Chondrocyte (in vitro differentiated cells): Measurements from ENCODE around the gene TET1. TPM values are rescaled to one million over a fixed set of nuclear protein-coding genes. Genes with fewer than 3 reads are reported as not detected.

Experiments used
- DNase-seq: peaks from one replicate; pipeline ENCODE4 v3.0.0; 2021; ENCODE audit warnings: mixed read lengths, low spot score
- H3K27ac Mint-ChIP-seq: one replicate; pipeline ENCODE4 v1.8.0; 2021; ENCODE audit warnings: mild to moderate bottlenecking, moderate library complexity, mixed read lengths; ENCODE audit not compliant: unreplicated experiment
- H3K27me3 Mint-ChIP-seq: 2 replicates; pipeline ENCODE4 v1.8.0; 2021; ENCODE audit warnings: low read depth, mixed read lengths
- H3K36me3 Mint-ChIP-seq: 2 replicates; pipeline ENCODE4 v1.8.0; 2021; ENCODE audit warnings: low read depth, mixed read lengths
- H3K4me1 Mint-ChIP-seq: 2 replicates; pipeline ENCODE4 v1.8.0; 2021; ENCODE audit warnings: low read depth, mild to moderate bottlenecking, mixed read lengths
- H3K4me3 Mint-ChIP-seq: one replicate; pipeline ENCODE4 v1.8.0; 2021; ENCODE audit warnings: mild to moderate bottlenecking, moderate library complexity, mixed read lengths; ENCODE audit not compliant: unreplicated experiment
- H3K9me3 Mint-ChIP-seq: 2 replicates; pipeline ENCODE4 v1.8.0; 2021; ENCODE audit warnings: low read depth, mixed read lengths
- total RNA-seq: library from RNA; stranded (reverse); gene quantifications from 3 replicates; pipeline ENCODE4 v1.2.1, GENCODE V29; 2021
- TF ChIP-seq, protein P1 (sequence below): fragments of 200-600 bp; sonication (generic); IDR thresholded peaks from 2 replicates; pipeline ENCODE4 v1.5.0; 2021; ENCODE audit warnings: antibody characterized with exemption, mild to moderate bottlenecking, moderate library complexity

The TET1 gene
- total RNA-seq, 1 donor from 2014 or later: 9.7 TPM

- H3K27me3 Mint-ChIP-seq: no peaks in the 10 kb centered on the region
- no peaks in the 10 kb centered on the region for H3K36me3 Mint-ChIP-seq
- TF ChIP-seq, protein P1, sequence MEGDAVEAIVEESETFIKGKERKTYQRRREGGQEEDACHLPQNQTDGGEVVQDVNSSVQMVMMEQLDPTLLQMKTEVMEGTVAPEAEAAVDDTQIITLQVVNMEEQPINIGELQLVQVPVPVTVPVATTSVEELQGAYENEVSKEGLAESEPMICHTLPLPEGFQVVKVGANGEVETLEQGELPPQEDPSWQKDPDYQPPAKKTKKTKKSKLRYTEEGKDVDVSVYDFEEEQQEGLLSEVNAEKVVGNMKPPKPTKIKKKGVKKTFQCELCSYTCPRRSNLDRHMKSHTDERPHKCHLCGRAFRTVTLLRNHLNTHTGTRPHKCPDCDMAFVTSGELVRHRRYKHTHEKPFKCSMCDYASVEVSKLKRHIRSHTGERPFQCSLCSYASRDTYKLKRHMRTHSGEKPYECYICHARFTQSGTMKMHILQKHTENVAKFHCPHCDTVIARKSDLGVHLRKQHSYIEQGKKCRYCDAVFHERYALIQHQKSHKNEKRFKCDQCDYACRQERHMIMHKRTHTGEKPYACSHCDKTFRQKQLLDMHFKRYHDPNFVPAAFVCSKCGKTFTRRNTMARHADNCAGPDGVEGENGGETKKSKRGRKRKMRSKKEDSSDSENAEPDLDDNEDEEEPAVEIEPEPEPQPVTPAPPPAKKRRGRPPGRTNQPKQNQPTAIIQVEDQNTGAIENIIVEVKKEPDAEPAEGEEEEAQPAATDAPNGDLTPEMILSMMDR: no peak
- peaks cover 7% of the 10 kb centered on the region for H3K4me1 Mint-ChIP-seq
- DNase-seq: no peak
- no peak overlapping the region for H3K4me3 Mint-ChIP-seq
- no peak overlapping the region for H3K27ac Mint-ChIP-seq
- no peaks in the 10 kb centered on the region for H3K9me3 Mint-ChIP-seq
Measured at GRCh38 chr10:68553138-68553537, 7.0 kb upstream of the TET1 start.

DNA sequence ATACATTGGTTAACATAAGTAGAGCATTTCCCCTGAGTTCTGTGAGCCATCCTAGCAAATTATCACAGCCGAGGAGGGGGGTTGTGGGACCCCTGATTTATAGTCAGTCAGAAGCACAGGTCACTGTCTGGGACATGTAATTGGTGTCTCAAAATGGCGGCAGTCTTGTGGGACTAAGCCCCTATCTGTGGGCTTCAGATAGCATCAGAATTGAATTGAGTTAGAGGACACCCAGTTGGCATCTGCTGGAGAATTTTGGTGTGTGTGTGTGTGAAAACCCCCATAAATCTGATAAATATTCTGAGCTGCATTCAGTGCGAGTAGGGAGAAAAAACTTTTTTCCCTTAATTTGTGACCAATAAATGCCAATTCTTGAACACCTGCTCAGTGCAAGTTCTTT is 6.5 kb upstream of the TET1 start:
- Mint-ChIP-seq H3K27me3 (no peaks in the 10 kb centered on the region), H3K4me3 (no peak overlapping the region), H3K36me3 (no peaks in the 10 kb centered on the region), H3K9me3 (no peaks in the 10 kb centered on the region), H3K4me1 (peaks cover 7% of the 10 kb centered on the region), H3K27ac (no peak overlapping the region)
- TF ChIP-seq, protein P1: no peak
- no peak for DNase-seq

DNA sequence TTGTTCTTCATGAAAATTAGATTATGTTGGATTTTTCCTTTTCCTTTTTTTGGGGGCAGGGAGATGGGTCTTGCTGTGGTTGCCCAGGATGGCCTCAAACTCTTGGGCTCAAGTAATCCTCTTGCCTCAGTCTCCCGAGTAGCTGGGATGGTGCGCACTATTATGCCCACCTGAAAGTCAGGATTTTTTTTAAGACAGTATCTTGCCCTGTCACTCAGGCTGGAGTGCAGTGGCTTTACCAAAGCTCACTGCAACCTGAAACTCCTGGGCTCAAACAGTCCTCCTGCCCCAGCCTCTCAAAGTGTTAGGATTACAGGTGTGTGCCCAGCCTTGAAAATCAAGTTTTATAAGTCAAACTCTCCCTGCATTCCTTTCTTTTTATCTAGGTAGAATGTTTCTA is 1.7 kb upstream of the TET1 start:
- DNase-seq: no peak
- peaks cover 30% of the 10 kb centered on the region for H3K4me1 Mint-ChIP-seq
- H3K9me3 Mint-ChIP-seq: no peaks in the 10 kb centered on the region
- H3K36me3 Mint-ChIP-seq: no peaks in the 10 kb centered on the region
- H3K27me3 Mint-ChIP-seq: no peaks in the 10 kb centered on the region
- TF ChIP-seq, protein P1: no peak
- no peak overlapping the region for H3K27ac Mint-ChIP-seq
- H3K4me3 Mint-ChIP-seq: no peak overlapping the region

DNA sequence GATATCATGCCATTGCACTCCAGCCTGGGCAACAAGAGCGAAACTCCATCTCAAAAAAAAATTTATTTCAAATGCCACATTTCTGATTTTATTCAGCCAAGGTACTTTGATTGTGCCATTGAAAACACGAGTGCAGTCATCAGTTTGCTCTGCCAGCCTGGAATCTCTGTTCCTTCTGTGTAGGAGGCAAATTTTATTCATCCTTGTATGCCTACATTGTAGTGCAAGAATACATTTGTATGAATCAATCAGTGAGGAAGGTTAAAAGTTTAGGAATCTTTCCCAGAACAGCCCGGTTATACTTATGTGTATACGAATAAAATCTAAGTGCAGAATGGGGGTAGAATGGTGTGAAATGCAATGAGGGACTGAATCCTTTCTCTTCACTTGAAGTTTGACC is 886 bp upstream of the TET1 start:
- Mint-ChIP-seq H3K4me3 (no peak overlapping the region), H3K27me3 (no peaks in the 10 kb centered on the region), H3K9me3 (no peaks in the 10 kb centered on the region), H3K36me3 (no peaks in the 10 kb centered on the region), H3K27ac (no peak overlapping the region), H3K4me1 (peaks cover 31% of the 10 kb centered on the region)
- DNase-seq: no peak
- TF ChIP-seq, protein P1: no peak

GRCh38 chr10:68559841-68560185 is 324 bp upstream of the TET1 start:
- no peak for DNase-seq
- no peak overlapping the region for H3K27ac Mint-ChIP-seq
- TF ChIP-seq, protein P1: no peak

More at GRCh38 chr10:68559841-68560185, 324 bp upstream of the TET1 start:
- H3K4me3 Mint-ChIP-seq: peak overlapping the region; percentile 83
- H3K4me1 Mint-ChIP-seq: peaks cover 31% of the 10 kb centered on the region
- H3K9me3 Mint-ChIP-seq: no peaks in the 10 kb centered on the region
- H3K27me3 Mint-ChIP-seq: no peaks in the 10 kb centered on the region
- H3K36me3 Mint-ChIP-seq: no peaks in the 10 kb centered on the region
